Middle frontal gyrus (tissue), 1 donor: Measurements from ENCODE around the gene SP3.

Experiments used
- DNase-seq: peaks from one replicate; pipeline ENCODE4 v3.0.0-alpha.2; 2015; ENCODE audit warnings: low spot score; ENCODE audit errors: extremely low spot score

Gene SP3

GRCh38 chr2:173965372-173966025, at the start of gene SP3:
Gene SP3, minus strand, starts transcription at chr2:173965373. Its CDS starts 202 bp downstream, at chr2:173965171.
- DNase-seq, result peak; percentile 92

- DNase-seq, result no peak
These were observed 49.5 kb upstream of the SP3 start for GRCh38 chr2:174014699-174015070.

- no peak for DNase-seq
These were observed 49.0 kb upstream of the SP3 start for GRCh38 chr2:174014011-174014698.

GRCh38 chr2:174013315-174013751, 48.2 kb upstream of the SP3 start:
- DNase-seq, result no peak

- DNase-seq, result no peak
These were observed 47.5 kb upstream of the SP3 start for GRCh38 chr2:174012347-174013314.

- DNase-seq, result no peak
These were observed 46.6 kb upstream of the SP3 start for GRCh38 chr2:174011796-174012195.

- DNase-seq, result no peak
These were observed 46.0 kb upstream of the SP3 start for GRCh38 chr2:174011173-174011572.

GRCh38 chr2:174009488-174010223, 44.5 kb upstream of the SP3 start:
- no peak for DNase-seq

GRCh38 chr2:174008720-174009119, 43.5 kb upstream of the SP3 start:
- no peak for DNase-seq

GRCh38 chr2:174007010-174007409, 41.8 kb upstream of the SP3 start:
- DNase-seq, result no peak

- no peak for DNase-seq
These were observed 40.7 kb upstream of the SP3 start for GRCh38 chr2:174005801-174006419.

GRCh38 chr2:174004905-174005605, 39.9 kb upstream of the SP3 start:
- no peak for DNase-seq

GRCh38 chr2:174003720-174004695, 38.8 kb upstream of the SP3 start:
- no peak for DNase-seq

- no peak for DNase-seq
These were observed 37.5 kb upstream of the SP3 start for GRCh38 chr2:174002679-174003078.

GRCh38 chr2:174001107-174001506, 35.9 kb upstream of the SP3 start:
- DNase-seq, result no peak

- no peak for DNase-seq
These were observed 34.6 kb upstream of the SP3 start for GRCh38 chr2:173999724-174000123.

- DNase-seq, result no peak
These were observed 34.1 kb upstream of the SP3 start for GRCh38 chr2:173999272-173999671.

- DNase-seq, result no peak
These were observed 33.2 kb upstream of the SP3 start for GRCh38 chr2:173998386-173998785.

- no peak for DNase-seq
These were observed 32.6 kb upstream of the SP3 start for GRCh38 chr2:173997753-173998152.
